NCI-H526 treated with DMSO at 0.1 percent for 48 hours (cell line): ENCODE results near the gene CRADD.
"Not testable (repeated sequence)": the region's sequence is repeated elsewhere in the genome, so short reads cannot be mapped to it uniquely, and the experiment has no call there.

Source experiments
- DNase-seq: peaks from one replicate; lab custom pipeline; 2025; lab: John Stamatoyannopoulos, UW

CRADD gene

GRCh38 chr12:93758801-93759373 lies 81.7 kb downstream of the CRADD start:
- no peak for DNase-seq

GRCh38 chr12:93759512-93760081 lies 82.4 kb downstream of the CRADD start:
- no peak for DNase-seq

- DNase-seq, result no peak
These were observed 83.2 kb downstream of the CRADD start for GRCh38 chr12:93760275-93760875.

- no peak for DNase-seq
These were observed 85.0 kb downstream of the CRADD start for GRCh38 chr12:93762059-93762719.

- no peak for DNase-seq
These were observed 85.9 kb downstream of the CRADD start for GRCh38 chr12:93762912-93763553.

GRCh38 chr12:93763746-93764147 lies 86.6 kb downstream of the CRADD start:
- DNase-seq, result no peak

- no peak for DNase-seq
These were observed 89.2 kb downstream of the CRADD start for GRCh38 chr12:93766371-93766770.

GRCh38 chr12:93766796-93767523 lies 89.8 kb downstream of the CRADD start:
- peak; percentile 82 for DNase-seq

- DNase-seq, result no peak
These were observed 90.3 kb downstream of the CRADD start for GRCh38 chr12:93767524-93767863.

GRCh38 chr12:93772003-93772700 lies 95.0 kb downstream of the CRADD start:
- peak; percentile 84 for DNase-seq

- DNase-seq, result no peak
These were observed 96.1 kb downstream of the CRADD start for GRCh38 chr12:93773122-93773871.

- DNase-seq, result no peak
These were observed 99.4 kb downstream of the CRADD start for GRCh38 chr12:93776581-93777018.

- no peak for DNase-seq
These were observed 100.1 kb downstream of the CRADD start for GRCh38 chr12:93777254-93777653.

- DNase-seq, result no peak
These were observed 101.1 kb downstream of the CRADD start for GRCh38 chr12:93778306-93778705.

GRCh38 chr12:93778766-93779165 lies 101.6 kb downstream of the CRADD start:
- DNase-seq, result no peak

- DNase-seq, result no peak
These were observed 103.0 kb downstream of the CRADD start for GRCh38 chr12:93780101-93780641.

- DNase-seq, result not testable (repeated sequence)
These were observed 103.7 kb downstream of the CRADD start for GRCh38 chr12:93780886-93781285.

GRCh38 chr12:93781961-93782360 lies 104.8 kb downstream of the CRADD start:
- not testable (repeated sequence) for DNase-seq

GRCh38 chr12:93782853-93783252 lies 105.7 kb downstream of the CRADD start:
- no peak for DNase-seq

- DNase-seq, result no peak
These were observed 106.7 kb downstream of the CRADD start for GRCh38 chr12:93783832-93784231.
